Brain pericyte (primary cell): ENCODE data around the gene TOP3A.
"Not testable (repeated sequence)": the region's sequence is repeated elsewhere in the genome, so short reads cannot be mapped to it uniquely, and the experiment has no call there.

Source experiments
- DNase-seq: peaks from one replicate; pipeline ENCODE4 v3.0.0-alpha.2; 2012; ENCODE audit warnings: low read depth, low spot score

The TOP3A gene

DNA sequence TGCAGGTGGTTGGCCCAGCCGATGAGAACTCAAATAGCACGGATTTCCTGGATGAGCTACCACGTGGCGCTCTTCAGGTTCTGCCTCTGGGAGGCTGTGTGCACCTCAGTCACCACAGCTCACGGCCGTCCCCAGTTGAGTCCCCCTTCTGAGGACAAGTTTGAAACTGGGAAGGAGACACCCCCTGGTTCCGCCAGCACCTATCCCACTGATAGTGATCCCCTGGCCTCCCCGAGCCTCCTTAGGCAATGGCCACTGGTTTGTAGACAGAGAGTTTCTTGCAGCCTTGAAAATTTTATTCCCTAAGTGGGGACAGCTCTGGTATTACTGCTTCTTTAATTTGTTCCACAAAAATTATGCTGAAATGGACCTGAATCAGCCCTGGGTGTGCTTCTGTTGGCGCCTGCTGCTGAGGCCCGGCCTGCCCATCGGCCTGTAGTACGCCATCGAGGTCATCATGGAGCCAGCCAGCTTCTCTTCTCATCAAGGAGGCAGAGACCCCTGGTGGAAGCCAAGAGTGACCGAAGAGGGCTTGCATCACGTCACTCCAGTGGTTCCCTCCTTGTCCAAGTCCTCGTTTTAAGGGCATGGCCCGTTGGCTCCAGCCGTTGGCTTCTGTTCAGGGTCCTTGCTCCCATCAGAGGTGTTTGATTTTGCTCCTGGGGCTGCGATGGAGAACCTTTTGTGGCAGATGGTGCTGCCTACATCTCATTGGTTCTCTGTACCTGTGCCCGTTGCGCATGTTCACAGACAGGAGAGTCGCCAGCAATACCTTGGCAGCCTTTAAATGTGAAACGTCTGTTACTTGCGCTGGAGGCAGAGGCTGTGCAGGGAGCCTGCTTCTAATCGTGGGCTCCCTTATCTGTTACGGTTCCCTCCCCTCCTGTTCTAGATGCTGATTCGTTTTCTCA lies 9.6 kb upstream of the TOP3A start:
- DNase-seq = no peak

DNA sequence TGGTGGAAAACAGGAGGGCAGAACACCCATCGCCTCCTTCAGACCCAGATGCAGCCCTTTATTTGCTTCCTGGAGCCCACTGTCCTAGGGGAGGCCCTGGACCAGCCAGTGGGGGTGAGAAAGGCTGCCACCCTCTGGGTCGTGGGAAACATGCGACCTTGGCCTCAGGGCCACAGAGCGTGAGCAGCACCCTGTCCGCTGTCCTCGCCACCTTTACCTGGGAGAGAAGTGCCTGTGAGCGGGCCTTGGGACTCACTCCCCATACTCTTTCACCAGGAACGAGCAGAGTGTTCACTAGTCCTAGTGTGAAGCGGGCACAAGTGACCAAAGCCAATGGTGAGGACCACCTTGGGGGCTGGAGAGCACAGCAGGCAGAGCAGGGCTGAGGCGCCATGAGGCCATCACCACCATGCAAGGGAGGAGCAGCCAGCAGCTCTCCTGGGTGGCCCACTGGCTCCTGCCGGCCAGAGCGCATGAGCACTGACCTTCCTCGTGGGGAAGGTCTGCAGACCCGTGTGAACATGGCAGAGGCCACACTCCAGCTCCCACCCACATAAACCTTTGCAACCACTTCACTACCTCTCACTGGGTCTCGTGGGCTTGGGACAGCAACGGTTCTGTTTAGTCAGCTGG lies 8.8 kb upstream of the TOP3A start:
- no peak for DNase-seq

DNA sequence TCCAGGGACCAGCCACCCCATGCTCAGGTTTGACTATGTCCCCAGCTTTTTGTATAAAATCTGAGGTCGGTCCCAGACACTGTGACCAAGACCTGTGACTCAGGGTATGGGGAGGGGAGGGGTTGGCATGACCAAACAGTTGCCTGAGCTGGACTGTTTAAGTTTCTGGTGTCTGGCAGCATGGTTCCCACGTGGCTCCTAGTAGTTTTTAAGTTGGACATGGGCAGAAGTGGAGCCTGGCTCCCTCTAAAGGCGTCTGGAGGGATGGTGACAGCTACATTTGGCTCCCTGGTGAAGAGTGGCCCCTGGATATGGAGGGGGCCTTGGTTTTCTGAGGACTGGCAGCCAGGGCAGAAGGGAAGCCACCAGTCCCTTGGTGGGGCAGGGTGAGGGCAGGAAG lies 8.2 kb upstream of the TOP3A start:
- DNase-seq = no peak

DNA sequence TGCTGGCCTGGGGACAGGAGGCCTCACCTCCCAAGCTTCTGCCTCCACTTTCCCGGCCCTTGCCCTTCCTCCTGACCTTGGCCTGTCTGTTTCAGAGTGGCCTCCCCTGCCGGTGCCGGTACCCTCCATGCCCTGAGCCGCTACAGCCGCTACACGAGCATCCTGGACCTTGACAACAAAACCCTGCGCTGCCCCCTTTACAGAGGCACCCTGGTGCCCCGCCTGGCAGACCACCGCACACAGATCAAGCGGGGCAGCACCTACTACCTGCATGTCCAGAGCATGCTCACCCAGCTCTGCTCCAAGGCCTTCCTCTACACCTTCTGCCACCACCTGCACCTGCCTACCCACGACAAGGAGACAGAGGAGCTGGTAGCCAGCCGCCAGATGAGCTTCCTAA lies 7.7 kb upstream of the TOP3A start:
- DNase-seq = no peak

DNA sequence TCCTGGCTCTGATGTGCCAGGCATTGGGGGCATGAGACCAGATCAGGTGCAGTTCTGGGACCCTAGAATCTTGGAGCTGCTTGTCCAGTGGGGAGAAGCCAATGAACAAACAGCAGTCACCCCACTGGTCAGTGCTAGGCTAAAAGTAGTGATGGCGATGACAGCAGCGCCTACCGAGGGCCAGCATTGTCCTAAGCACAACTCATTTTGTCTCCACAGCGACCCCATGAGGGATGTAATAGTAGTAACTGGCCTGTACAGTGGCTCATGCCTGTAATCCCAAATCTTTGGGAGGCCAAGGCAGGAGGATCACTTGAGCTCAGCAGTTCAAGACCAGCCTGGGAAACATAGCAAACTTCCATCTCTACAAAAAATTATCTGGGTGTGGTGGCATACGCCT lies 6.5 kb upstream of the TOP3A start:
- DNase-seq = no peak

DNA sequence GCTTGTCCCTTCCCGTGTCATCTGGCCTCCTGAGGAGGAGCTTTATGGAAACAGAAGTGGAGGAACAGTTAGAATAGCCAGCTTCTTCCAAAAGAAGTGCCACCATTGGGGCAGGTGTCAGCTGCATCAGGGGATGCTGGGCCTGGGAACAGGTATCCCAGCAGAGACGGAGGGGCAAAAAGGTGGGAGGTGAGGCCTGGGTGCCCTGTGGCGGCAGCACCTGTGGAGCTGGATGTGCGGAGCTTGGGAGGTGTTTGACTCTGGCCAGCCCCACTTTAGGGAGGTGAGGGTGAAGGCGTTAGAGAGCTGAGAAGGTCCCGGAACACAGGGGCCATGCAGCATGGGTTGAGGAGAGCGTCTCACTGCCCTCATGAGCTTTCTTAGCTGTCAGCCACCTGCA lies 5.5 kb upstream of the TOP3A start:
- DNase-seq = no peak

DNA sequence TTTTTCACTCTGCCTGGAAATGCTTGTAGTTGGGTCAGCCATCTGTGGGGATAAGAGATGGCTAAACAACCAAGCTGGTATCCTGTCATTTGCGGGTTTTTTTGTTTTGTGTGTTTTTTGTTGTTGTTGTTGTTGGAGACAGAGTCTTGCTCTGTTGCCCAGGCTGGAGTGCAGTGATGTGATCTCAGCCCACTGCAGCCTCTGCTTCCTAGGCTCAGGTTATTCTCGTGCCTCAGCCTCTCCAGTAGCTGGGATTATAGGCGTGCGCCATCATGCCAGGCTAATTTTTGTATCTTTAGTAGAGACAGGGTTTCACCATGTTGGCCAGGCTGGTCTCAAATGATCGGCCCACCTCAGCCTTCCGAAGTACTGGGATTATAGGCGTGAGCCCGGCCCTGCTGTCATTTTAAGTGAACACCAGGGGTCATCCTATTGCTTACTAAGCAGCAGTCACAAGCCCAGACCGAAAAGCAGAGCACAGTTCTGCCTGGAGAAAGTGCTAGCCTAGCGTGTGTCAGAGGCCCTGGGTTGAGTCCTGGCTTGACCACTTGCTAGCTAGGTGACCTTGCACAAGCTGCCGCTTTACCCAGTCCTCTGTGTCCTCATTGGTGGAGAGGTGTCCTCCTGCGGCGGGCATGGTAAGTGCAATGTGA lies 4.9 kb upstream of the TOP3A start:
- DNase-seq = no peak

DNA sequence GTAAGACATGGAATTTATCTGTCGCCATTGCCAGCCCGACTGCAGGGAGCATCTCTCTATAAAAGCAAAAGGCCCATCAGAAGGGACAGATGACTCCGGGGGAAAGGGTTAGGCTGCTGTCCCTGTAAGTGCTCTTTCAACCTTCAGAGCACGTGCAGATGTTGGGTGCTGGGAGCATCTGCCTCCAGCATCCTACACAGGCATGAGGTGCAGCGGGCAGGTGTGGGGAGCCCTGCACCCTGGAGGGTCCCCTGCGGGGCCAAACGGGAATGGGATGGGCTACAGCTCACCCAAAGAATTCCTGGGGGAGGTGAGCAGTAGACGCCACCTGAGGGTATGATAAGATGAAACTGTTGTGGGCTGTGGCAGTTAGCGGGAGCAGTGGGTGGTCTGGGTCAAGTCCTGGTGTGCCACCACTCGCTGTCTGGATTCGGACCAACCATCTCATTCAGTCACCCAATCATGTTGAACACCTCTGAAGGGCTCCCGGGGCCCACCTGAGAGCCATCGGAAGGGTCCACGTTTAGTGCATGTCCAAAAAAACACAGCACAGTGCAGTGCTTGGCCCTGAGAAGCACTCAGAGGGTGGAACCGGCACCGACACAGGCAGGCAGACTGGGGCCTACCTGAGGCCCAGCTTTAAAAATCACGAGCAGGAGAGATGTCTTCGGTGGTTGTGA lies 4.1 kb upstream of the TOP3A start:
- DNase-seq = no peak

DNA sequence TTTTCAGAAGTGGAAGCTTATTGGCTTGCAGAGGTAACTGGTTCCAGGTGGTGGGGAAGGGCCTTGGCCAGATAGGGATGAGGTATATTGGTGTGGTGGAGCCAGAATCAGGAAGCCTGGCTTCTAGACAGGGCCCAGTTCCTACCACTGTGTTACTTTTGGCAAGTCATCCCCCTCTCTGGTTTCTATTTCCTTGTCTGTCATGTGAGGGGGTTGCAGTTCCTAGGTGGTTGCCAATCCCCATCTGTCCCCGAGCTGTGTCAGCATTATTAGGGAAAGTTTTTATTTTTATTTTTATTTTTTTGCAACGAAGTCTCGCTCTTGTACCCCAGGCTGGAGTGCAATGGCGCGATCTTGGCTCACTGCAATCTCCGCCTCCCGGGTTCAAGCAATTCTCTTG lies 3.3 kb upstream of the TOP3A start:
- DNase-seq = no peak

DNA sequence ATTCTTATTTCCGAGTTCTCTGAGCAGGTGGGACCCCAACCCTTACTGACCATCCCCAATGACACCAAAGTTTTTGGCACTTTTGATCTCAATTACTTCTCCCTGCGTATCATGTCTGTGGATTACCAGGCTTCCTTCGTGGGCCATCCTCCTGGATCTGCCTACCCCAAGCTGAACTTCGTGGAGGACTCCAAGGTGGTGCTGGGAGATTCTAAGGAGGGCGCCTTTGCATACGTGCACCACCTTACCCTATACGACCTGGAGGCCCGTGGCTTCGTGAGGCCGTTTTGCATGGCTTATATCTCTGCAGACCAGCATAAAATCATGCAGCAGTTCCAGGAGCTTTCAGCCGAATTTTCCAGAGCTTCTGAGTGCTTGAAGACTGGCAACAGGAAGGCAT lies 1.2 kb upstream of the TOP3A start:
- DNase-seq = no peak

DNA sequence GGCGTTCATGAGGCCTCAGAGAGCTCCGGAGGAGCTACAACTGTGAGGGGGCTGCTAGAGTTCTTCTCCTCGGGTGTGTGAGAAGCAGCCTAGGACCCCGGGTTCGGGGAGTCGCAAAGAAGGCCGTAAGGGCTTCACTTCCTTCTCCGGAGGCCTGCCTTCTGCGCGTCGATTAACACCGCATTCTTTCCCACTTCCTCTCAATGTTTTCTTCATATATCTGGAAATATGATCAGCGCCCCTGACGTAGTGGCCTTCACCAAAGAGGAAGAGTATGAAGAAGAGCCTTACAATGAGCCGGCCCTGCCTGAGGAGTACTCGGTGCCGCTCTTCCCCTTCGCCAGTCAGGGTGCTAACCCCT lies 748 bp upstream of the TOP3A start:
- no peak for DNase-seq

DNA sequence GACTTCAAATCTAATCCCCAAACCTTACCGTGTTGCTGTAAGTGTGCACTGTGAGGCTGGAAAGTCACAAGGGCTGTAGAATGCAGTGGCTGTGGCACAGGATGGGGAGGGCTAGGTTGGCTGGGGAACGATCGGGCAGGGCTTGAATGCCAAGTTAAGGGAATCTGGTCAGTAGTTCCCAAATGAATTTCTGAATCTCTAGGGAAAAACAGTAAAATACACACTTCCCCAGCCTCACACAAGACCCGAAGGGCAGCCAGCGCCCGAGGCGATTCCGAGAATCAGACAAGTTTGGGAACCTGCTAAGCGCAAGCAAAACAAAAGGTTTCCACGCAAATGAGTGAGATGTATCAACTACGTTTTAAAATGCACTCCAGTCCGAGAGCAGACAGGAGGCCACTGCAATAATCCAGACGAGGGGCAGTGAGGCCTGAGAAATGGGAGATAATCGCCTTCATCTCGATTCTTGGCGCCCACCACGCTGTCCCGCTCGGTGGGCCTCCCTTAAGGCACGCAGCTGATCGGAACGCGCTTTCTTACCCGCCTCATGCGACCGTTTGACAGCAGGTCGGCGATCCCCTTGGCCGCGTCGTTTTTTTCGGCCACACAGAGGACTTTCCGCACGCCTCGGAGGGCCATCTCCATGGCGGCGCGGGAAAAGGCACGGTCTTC lies 599 bp downstream of the TOP3A start:
- no peak for DNase-seq

DNA sequence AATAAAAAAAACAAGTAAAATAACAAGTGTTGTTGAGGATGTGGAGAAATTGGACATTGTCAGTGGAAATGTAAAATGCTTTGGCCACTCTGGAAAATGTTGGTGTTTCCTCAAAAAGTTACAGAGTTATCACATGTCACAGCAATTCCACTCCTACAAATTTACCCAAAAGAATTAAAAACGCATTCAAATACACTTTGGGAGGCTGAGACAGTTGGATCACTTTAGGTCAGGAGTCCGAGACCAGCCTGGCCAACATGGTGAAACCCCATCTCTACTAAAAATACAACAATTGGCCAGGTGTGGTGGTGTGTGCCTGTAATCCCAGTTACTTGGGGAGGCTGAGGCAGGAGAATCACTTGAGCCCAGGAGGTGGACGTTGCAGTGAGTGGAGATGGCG lies 5.6 kb downstream of the TOP3A start:
- DNase-seq = no peak

DNA sequence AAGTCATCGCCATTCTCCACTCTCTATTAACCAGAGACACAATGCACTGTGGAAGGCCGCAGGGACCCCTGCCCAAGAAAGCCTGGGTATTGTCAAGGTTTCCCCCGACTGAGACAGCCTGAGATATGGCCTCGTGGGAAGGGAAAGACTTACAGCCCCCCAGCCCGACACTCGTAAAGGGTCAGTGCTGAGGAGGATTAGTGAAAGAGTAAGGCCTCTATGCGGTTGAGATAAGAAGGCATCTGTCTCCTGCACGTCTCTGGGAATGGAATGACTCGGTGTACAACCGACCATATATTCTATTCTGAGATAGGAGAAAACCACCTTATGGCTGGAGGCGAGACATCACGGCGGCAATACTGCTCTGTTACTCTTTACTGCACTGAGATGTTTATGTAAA lies 11.6 kb downstream of the TOP3A start:
- not testable (repeated sequence) for DNase-seq

DNA sequence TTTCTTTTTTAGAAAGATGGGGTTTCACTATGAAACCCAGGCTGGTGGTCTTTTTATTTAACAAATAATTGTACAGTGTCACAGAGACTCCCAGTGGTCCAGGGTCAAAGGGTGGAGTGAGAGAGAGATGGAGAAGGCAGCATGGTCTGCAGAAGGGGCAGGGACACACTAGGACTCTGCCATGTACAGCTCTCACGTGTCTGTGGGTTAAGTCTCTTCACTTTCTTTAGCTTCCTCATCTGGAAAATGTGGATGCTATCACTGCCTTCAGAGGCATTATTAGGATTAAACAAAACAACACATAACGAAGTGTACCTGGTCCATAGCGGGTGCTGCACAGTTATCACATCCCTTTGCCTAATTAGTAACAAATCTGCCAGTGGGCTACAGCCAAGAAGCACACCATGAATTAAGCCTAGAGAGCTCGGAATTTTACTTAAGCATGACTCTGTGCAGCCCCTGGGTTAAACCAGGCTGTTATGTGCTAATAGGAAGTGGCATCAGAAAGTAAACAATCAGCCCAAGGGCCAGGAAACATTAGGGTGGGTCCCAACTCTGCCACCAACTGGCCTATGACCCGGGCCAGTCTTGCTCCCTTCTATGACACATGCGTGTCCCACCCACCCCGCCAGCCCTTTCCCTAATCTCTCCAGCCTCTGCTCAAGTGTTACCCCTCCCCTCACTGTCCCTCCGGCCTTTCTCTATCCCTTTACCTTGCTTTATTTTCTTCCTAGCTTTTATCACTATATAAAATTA lies 13.9 kb downstream of the TOP3A start:
- DNase-seq = no peak

DNA sequence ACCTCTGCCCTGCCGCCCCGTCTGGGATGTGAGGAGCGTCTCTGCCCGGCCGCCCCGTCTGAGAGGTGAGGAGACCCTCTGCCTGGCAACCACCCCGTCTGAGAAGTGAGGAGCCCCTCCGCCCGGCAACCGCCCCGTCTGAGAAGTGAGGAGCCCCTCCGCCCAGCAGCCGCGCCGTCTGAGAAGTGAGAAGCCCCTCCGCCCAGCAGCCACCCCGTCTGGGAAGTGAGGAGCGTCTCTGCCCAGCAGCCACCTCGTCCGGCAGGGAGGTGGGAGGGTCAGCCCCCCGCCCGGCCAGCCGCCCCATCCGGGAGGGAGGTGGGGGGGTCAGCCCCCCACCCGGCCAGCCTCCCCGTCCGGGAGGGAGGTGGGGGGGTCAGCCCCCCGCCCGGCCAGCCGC lies 16.7 kb downstream of the TOP3A start:
- not testable (repeated sequence) for DNase-seq

DNA sequence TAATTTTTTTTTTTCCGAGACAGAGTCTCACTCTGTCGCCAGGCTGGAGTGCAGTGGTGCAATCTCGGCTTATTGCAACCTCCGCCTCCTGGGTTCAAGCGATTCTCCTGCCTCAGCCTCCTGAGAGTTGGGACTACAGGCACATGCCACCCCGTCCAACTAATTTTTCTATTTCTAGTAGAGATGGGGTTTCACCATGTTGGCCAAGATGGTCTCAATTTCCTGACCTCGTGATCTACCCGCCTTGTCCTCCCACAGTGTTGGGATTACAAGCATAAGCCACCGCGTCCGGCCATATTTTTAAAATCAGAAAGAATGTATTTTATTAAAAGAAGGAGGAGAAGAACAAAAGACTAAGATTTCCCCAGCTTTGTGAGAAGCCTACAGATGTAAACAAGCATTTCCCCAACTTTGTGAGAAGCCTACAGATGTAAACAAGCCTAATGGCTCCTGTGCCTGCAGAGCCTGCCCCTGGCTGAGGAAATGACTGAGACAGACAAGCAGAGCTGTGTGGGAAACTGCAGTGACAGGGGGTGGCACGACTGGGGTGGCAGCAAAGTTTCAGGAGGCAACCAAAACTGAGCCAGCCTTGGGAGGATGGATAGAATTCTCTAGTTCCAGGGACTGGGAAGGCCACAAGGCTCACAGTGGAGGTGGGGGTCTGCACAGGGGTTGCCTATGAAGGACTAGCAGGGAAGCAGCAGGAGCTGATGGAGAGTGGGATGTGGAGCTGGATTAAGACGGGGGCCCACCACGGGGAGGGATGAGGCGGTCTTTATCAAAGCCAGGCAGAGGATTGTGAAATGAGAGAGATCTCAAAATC lies 22.9 kb downstream of the TOP3A start:
- DNase-seq = no peak

DNA sequence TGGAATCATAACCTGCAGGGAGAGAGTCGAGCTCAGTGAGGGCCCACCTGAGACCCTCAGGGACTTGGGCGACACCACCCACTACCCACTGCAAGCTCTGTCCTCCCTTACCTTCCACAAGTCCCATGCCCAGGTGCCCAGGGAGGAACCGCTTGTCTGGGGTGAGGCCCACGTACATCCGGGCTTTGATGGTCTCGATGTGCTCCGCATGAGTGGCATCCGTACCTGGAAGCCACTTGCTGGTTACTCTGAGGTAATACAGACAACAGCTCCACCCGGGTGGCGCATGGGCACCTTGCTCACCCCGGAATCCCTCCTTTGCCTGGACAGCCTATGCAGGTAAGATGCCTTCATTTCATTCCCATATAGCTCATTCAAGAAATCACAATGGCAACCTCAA lies 29.5 kb downstream of the TOP3A start:
- DNase-seq = no peak

DNA sequence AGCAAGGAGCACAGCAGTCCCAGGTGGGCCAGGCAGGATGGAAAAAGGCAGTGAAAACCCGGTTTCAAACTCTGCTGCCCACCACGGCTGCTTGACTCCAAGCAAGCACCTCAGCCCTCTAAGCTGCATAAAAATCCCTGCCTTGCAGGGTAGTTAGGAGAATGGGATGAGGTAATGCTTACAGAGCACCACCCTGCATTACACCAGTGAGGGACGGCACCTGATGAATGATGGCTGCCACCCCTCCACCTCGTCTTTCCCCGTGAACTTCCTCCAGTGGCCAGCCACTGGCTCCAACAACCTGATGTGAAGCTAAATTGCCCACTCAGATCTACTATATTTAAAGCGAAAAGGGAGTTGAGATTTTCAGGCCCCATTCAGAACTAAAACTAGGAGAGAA lies 33.0 kb downstream of the TOP3A start:
- DNase-seq = no peak

DNA sequence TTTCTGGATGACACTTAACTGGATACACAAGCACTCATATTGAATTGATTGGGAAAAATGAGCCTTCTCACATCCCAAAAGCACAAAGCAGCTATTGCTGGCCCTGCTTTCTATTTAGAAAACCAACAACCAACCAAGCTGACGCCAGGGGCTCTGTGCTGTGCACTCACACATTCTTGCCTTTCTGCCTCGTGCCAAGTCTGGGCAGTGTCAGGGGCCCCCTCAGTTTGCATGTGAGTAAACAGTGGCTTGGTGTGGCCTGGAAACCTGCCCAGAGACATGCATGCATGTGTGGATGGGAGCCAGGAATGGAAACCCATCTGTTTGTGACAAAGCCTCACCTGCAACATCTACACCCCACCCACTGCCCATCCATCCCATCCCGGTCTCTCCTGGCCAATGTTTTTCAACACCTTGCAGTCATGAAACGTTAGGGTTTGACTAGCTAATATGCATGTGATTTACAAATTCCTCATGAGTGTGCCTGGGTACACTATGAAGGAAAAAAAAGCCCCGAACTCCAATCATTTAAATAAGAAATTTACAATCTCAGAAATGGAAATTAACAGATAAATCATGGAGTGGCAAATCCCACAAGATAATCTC lies 33.9 kb downstream of the TOP3A start:
- DNase-seq = no peak
